ENCODE results near the gene STX1B.

- no peak for TF ChIP-seq POLR2A (IDR thresholded peaks at IDR 0.05; ENCODE audit: low read length)
- no peak for TF ChIP-seq GATA1 (IDR thresholded peaks at IDR 0.05; ENCODE audit: low read depth, low read length)
Observed at GRCh38 chr16:30983898-30984610, 26.4 kb downstream of the STX1B start.
